SK-N-SH (cell line): ENCODE data around the gene GAGE10.
"Not testable (repeated sequence)": the region's sequence is repeated elsewhere in the genome, so short reads cannot be mapped to it uniquely, and the experiment has no call there.

ENCODE experiments used
- CTCF ChIP-seq: fragments of 200-600 bp; sonication (generic); IDR thresholded peaks from 2 replicates; pipeline ENCODE4 v1.6.1; 2017; ENCODE audit warnings: antibody characterized with exemption, mild to moderate bottlenecking, moderate library complexity
- EP300 ChIP-seq, 2 experiments: IDR thresholded peaks; 2 replicates each; pipeline versions ENCODE4 v1.4.0 to v1.6.1; 2012; ENCODE audit warnings: borderline replicate concordance in 1 of 2, low read depth in 1 of 2, low read length in 1 of 2
- GABPA ChIP-seq: IDR thresholded peaks from 2 replicates; pipeline ENCODE4 v1.4.0; 2012; ENCODE audit warnings: low read depth, mild to moderate bottlenecking
- MXI1 ChIP-seq: IDR thresholded peaks from 2 replicates; pipeline ENCODE4 v1.6.1; 2012; ENCODE audit warnings: mild to moderate bottlenecking, low read depth, low read length, improper control_type of control experiment
- POLR2AphosphoS5 ChIP-seq: IDR thresholded peaks from 2 replicates; pipeline ENCODE4 v1.6.1; 2012; ENCODE audit warnings: low read depth, low read length

GRCh38 chrX:49307775-49308174 is 4.3 kb downstream of the GAGE10 start:
- TF ChIP-seq CTCF; POLR2AphosphoS5; EP300 (IDR thresholded peaks at IDR 0.05; ENCODE audit: borderline replicate concordance in 1 of 2, low read depth in 1 of 2, low read length in 1 of 2); GABPA; MXI1: not testable (repeated sequence)
